Heart left ventricle (tissue), 16 donors: ENCODE measurements around the gene ULK4. TPM values are rescaled to one million over a fixed set of nuclear protein-coding genes. Genes with fewer than 3 reads are reported as not detected.

Source experiments
- ATAC-seq, 4 donors: fragments of 200-7000 bp; cut with Tn5 transposase; one replicate each; pipeline ENCODE4 v1.9.1; 2020 to 2022; ENCODE audit warnings: moderate library complexity in 4 of 4, mild to moderate bottlenecking in 3 of 4, moderate number of reproducible peaks in 1 of 4
- DNase-seq, 5 donors: peaks; one replicate each; pipeline ENCODE4 v3.0.0-alpha.2; 2020
- H3K27ac ChIP-seq, 12 donors: fragments of 200-600 bp; sonication (generic) in 4 of 12; one replicate each; pipeline versions ENCODE4 v1.5.0 to v1.8.0; 2016 to 2022; ENCODE audit warnings: mild to moderate bottlenecking in 2 of 12
- H3K27me3 ChIP-seq, 9 donors: fragments of 200-600 bp; sonication (generic) in 2 of 9; one replicate each; pipeline versions ENCODE4 v1.5.1 to v1.8.0; 2016 to 2022; ENCODE audit warnings: mild to moderate bottlenecking in 3 of 9
- H3K36me3 ChIP-seq, 9 donors: fragments of 200-600 bp; sonication (generic) in 2 of 9; one replicate each; pipeline versions ENCODE4 v1.5.0 to v1.8.0; 2018 to 2022; ENCODE audit warnings: mild to moderate bottlenecking in 2 of 9
- H3K4me1 ChIP-seq, 12 donors: fragments of 200-600 bp; sonication (generic) in 4 of 12; one replicate each; pipeline versions ENCODE4 v1.5.0 to v1.8.0; 2016 to 2022; ENCODE audit warnings: mild to moderate bottlenecking in 3 of 12
- H3K4me3 ChIP-seq, 12 donors: fragments of 200-600 bp; sonication (generic) in 4 of 12; one replicate each; pipeline versions ENCODE4 v1.5.0 to v1.8.0; 2017 to 2022; ENCODE audit warnings: mild to moderate bottlenecking in 9 of 12, moderate library complexity in 4 of 12
- H3K9me3 ChIP-seq, 12 donors: fragments of 200-600 bp; sonication (generic) in 4 of 12; one replicate each; pipeline versions ENCODE4 v1.5.0 to v1.8.0; 2016 to 2022; ENCODE audit warnings: mild to moderate bottlenecking in 1 of 12
- CTCF ChIP-seq, 12 donors: fragments of 200-600 bp; sonication (generic) in 4 of 12; IDR thresholded peaks; one replicate each; pipeline versions ENCODE4 v1.5.0 to v1.8.0; 2018 to 2022; ENCODE audit warnings: antibody characterized with exemption in 12 of 12, mild to moderate bottlenecking in 5 of 12
- POLR2A ChIP-seq, 2 donors: fragments of 450-650 bp; IDR thresholded peaks; one replicate each; pipeline ENCODE4 v1.6.1; 2017; ENCODE audit warnings: antibody characterized with exemption in 2 of 2, mild to moderate bottlenecking in 2 of 2, moderate library complexity in 2 of 2
- WGBS, 4 donors: extraction: QIAGEN DNeasy Blood & Tissue Kit in 2 of 4; methylation state at CpG; one replicate each; pipeline versions ENCODE4 v1.1.5 to v1.1.7; 2013 to 2018; 5-methylcytosine and 5-hydroxymethylcytosine counted together
- intact Hi-C, 10 donors: fragments of 100-400 bp; cut with DNase I; formaldehyde crosslinking; loops; one replicate each; pipeline versions ENCODE4 v1.11.1 to v1.14.2; 2022
- polyA plus RNA-seq, 2 donors: library from polyadenylated mRNA; stranded (reverse); fragments of 200-250 nt; gene quantifications; one replicate each; pipeline ENCODE4 v1.2.3, GENCODE V29; 2013
- total RNA-seq, 9 donors: library from RNA; depleted of rRNA in 2 of 9; stranded (reverse); fragments of >200 nt in 2 of 9; fragmentation: NEBNext Ultra II Directional in 3 of 9; extraction: Animal tissue kit (Norgen Biotek cat#: 25700) in 3 of 9; gene quantifications; one replicate each; pipeline versions ENCODE4 v1.1.0 to v1.2.4, GENCODE V29; 2016 to 2023
- donor health status: ischemic (EF 13 %, LVEDD 7.1; RV severe dilation, severe dysfunction).
- donor health status: healthy with polysubstance abuse.
- donor health status: DM: no; HTN: yes; CAD: no.
- donor health status: DM: no; HTN: no; CAD: no.
- donor health status: ischemic (EF 25% LVEDD 6.9; RV normal size, moderate dysfunction).
- donor health status: ischemic (EF 25% LVEDD 5.7; RV mildly dilated, moderate dysfunction).
- donor health status: healthy.
- donor health status: DM: yes; HTN: yes; CAD: no.
- donor health status: ischemic (EF 35%, LVEDD 5.7; RV mildly dilated, moderate dysfunction).
- donor health status: nonischemic (EF 11% LVEDD 7.7; RV severe dilation, severe dysfunction).
- donor health status: DM: yes; HTN: yes; CAD: no.
- donor health status: PGD.
- donor health status: ischemic (EF 29% LVEDD 5.4; RV normal size, mild dysfunction).
- donor health status: nonischemic (EF 23%, LVEDD 6.1; RV moderate dilation, normal function).

ULK4 gene
- total and polyA plus RNA-seq, 11 donors = 0.91 to 6.1 (median 2.1) TPM

GRCh38 chr3:41277790-41278465 is 684.0 kb downstream of the ULK4 start:
- TF ChIP-seq POLR2A (IDR thresholded peaks at IDR 0.05) (no peak), CTCF (IDR thresholded peaks at IDR 0.05) (no peak)
- no peak overlapping the region for H3K27ac ChIP-seq

GRCh38 chr3:41276191-41276590 is 685.7 kb downstream of the ULK4 start:
- Histone ChIP-seq H3K27me3 (no peaks in the 10 kb centered on the region), H3K9me3 (peaks cover 0 to 14% (median 0%) of the 10 kb centered on the region in 12 donors), H3K27ac (no peak overlapping the region), H3K36me3 (no peaks in the 10 kb centered on the region), H3K4me1 (no peaks in the 10 kb centered on the region), H3K4me3 (no peak overlapping the region)
- TF ChIP-seq CTCF (IDR thresholded peaks at IDR 0.05) = no peak
- TF ChIP-seq POLR2A (IDR thresholded peaks at IDR 0.05) = no peak
- no peak for ATAC-seq
- intact Hi-C loops = no loop called here
- 79 to 87% (median 83%) methylated on average over 4 of the region's 4 CpGs for WGBS, 4 donors
- DNase-seq = no peak

More at GRCh38 chr3:41277790-41278465, 684.0 kb downstream of the ULK4 start:
- Histone ChIP-seq H3K4me1 (no peaks in the 10 kb centered on the region), H3K4me3 (no peak overlapping the region), H3K27me3 (no peaks in the 10 kb centered on the region), H3K36me3 (no peaks in the 10 kb centered on the region), H3K9me3 (peaks cover 0 to 15% (median 0%) of the 10 kb centered on the region in 12 donors)
- no peak for ATAC-seq
- WGBS, 4 donors = 67 to 83% (median 75%) methylated on average over 8 to 16 of the region's 16 CpGs
- DNase-seq = no peak
- intact Hi-C loops = no loop called here

- ATAC-seq (no peak), DNase-seq (no peak)
- intact Hi-C loops = no loop called here
- Histone ChIP-seq H3K27ac (no peak overlapping the region), H3K36me3 (no peaks in the 10 kb centered on the region), H3K27me3 (no peaks in the 10 kb centered on the region), H3K9me3 (peaks cover 0 to 14% (median 0%) of the 10 kb centered on the region in 12 donors), H3K4me3 (no peak overlapping the region), H3K4me1 (no peaks in the 10 kb centered on the region)
- TF ChIP-seq POLR2A (IDR thresholded peaks at IDR 0.05) = no peak
- TF ChIP-seq CTCF (IDR thresholded peaks at IDR 0.05) = no peak
These were observed 686.8 kb downstream of the ULK4 start for GRCh38 chr3:41274944-41275668.

GRCh38 chr3:41272667-41273066 is 689.2 kb downstream of the ULK4 start:
- WGBS, 4 donors = 90 to 98% (median 96%) methylated on average over 1 of the region's 1 CpG
- Histone ChIP-seq H3K27me3 (no peaks in the 10 kb centered on the region), H3K9me3 (peaks cover 0 to 14% (median 0%) of the 10 kb centered on the region in 12 donors), H3K27ac (no peak overlapping the region), H3K36me3 (no peaks in the 10 kb centered on the region), H3K4me3 (no peak overlapping the region), H3K4me1 (no peaks in the 10 kb centered on the region)
- intact Hi-C loops = no loop called here
- DNase-seq (no peak), ATAC-seq (no peak)
- TF ChIP-seq CTCF (IDR thresholded peaks at IDR 0.05) (no peak), POLR2A (IDR thresholded peaks at IDR 0.05) (no peak)
